ENCODE results near the gene HOXA7. TPM values are rescaled to one million over a fixed set of nuclear protein-coding genes. Genes with fewer than 3 reads are reported as not detected.

The HOXA7 gene
- total and polyA plus RNA-seq, 2 experiments from 2014 or later: 6.6 to 15.8 TPM

GRCh38 chr7:27122077-27122910 is 34.2 kb downstream of the HOXA7 start:
- H3K4me1 ChIP-seq (ENCODE audit: insufficient read depth): no peaks in the 10 kb centered on the region
- H3K27me3 ChIP-seq (replicated peaks; ENCODE audit: insufficient read depth): no peaks in the 10 kb centered on the region
- no peak overlapping the region for H3K27ac ChIP-seq
- TF ChIP-seq EZH2 (IDR thresholded peaks at IDR 0.05; ENCODE audit: insufficient read depth, poor library complexity, severe bottlenecking) (no peak), EZH2phosphoT487 (IDR thresholded peaks at IDR 0.05; ENCODE audit: insufficient read depth, low read depth) (no peak)
- no peak overlapping the region for H3K4me2 ChIP-seq (ENCODE audit: unreplicated experiment)
- WGBS, 2 experiments (ENCODE audit: low coverage in 1 of 2, low lambda C conversion rate in 2 of 2, missing lambda C conversion rate in 2 of 2): 95% methylated on average over 41 to 42 of the region's 42 CpGs
- no peaks in the 10 kb centered on the region for H3K9me2 ChIP-seq (ENCODE audit: insufficient read depth)
- H3K79me2 ChIP-seq (ENCODE audit: insufficient read depth): peaks cover under 1% of the 10 kb centered on the region; the same call in 1 of the 2 replicates
- no peaks in the 10 kb centered on the region for H3K9me3 ChIP-seq (ENCODE audit: low read depth)
- H2AFZ ChIP-seq: no peak overlapping the region
- in situ Hi-C loops (cut with MboI): no loop called here
- no peaks in the 10 kb centered on the region for H3F3A ChIP-seq (ENCODE audit: insufficient read depth)
- H3K4me3 ChIP-seq: no peak overlapping the region
- DNase-seq: no peak
- H3K36me3 ChIP-seq (ENCODE audit: low read depth): no peaks in the 10 kb centered on the region
- no peak overlapping the region for H3K9ac ChIP-seq
- no peaks in the 10 kb centered on the region for H4K20me1 ChIP-seq (ENCODE audit: insufficient read depth)

GRCh38 chr7:27121684-27122076 is 34.8 kb downstream of the HOXA7 start:
- TF ChIP-seq EZH2 (IDR thresholded peaks at IDR 0.05; ENCODE audit: insufficient read depth, poor library complexity, severe bottlenecking) (no peak), EZH2phosphoT487 (IDR thresholded peaks at IDR 0.05; ENCODE audit: insufficient read depth, low read depth) (no peak)
- Histone ChIP-seq H2AFZ (no peak overlapping the region), H3K36me3 (ENCODE audit: low read depth) (no peaks in the 10 kb centered on the region), H3F3A (ENCODE audit: insufficient read depth) (no peaks in the 10 kb centered on the region), H3K9me3 (ENCODE audit: low read depth) (no peaks in the 10 kb centered on the region), H3K4me3 (no peak overlapping the region), H3K4me1 (ENCODE audit: insufficient read depth) (no peaks in the 10 kb centered on the region), H4K20me1 (ENCODE audit: insufficient read depth) (no peaks in the 10 kb centered on the region), H3K4me2 (ENCODE audit: unreplicated experiment) (no peak overlapping the region), H3K27me3 (replicated peaks; ENCODE audit: insufficient read depth) (no peaks in the 10 kb centered on the region), H3K9me2 (ENCODE audit: insufficient read depth) (no peaks in the 10 kb centered on the region), H3K9ac (no peak overlapping the region), H3K27ac (no peak overlapping the region), H3K79me2 (ENCODE audit: insufficient read depth) (no peaks in the 10 kb centered on the region)
- DNase-seq: no peak
- in situ Hi-C loops (cut with MboI): no loop called here
- WGBS, 2 experiments (ENCODE audit: low coverage in 1 of 2, low lambda C conversion rate in 2 of 2, missing lambda C conversion rate in 2 of 2): 97 to 99% methylated on average over 7 of the region's 7 CpGs

GRCh38 chr7:27119412-27119911 is 37.0 kb downstream of the HOXA7 start:
- Histone ChIP-seq H3F3A (ENCODE audit: insufficient read depth) (no peaks in the 10 kb centered on the region), H3K9me2 (ENCODE audit: insufficient read depth) (no peaks in the 10 kb centered on the region), H3K4me1 (ENCODE audit: insufficient read depth) (no peaks in the 10 kb centered on the region), H3K9ac (no peak overlapping the region), H3K27ac (no peak overlapping the region), H3K4me2 (ENCODE audit: unreplicated experiment) (no peak overlapping the region), H3K36me3 (ENCODE audit: low read depth) (no peaks in the 10 kb centered on the region), H4K20me1 (ENCODE audit: insufficient read depth) (no peaks in the 10 kb centered on the region), H3K27me3 (replicated peaks; ENCODE audit: insufficient read depth) (no peaks in the 10 kb centered on the region), H3K9me3 (ENCODE audit: low read depth) (no peaks in the 10 kb centered on the region), H2AFZ (no peak overlapping the region), H3K4me3 (no peak overlapping the region), H3K79me2 (ENCODE audit: insufficient read depth) (no peaks in the 10 kb centered on the region)
- in situ Hi-C loops (cut with MboI): no loop called here
- DNase-seq: no peak
- TF ChIP-seq EZH2 (IDR thresholded peaks at IDR 0.05; ENCODE audit: insufficient read depth, poor library complexity, severe bottlenecking) (no peak), EZH2phosphoT487 (IDR thresholded peaks at IDR 0.05; ENCODE audit: insufficient read depth, low read depth) (no peak)
- 86 to 88% methylated on average over 1 of the region's 1 CpG for WGBS, 2 experiments (ENCODE audit: low coverage in 1 of 2, low lambda C conversion rate in 2 of 2, missing lambda C conversion rate in 2 of 2)

- no peak overlapping the region for H3K4me2 ChIP-seq (ENCODE audit: unreplicated experiment)
- 71 to 88% methylated on average over 3 of the region's 3 CpGs for WGBS, 2 experiments (ENCODE audit: low coverage in 1 of 2, low lambda C conversion rate in 2 of 2, missing lambda C conversion rate in 2 of 2)
These were observed 37.9 kb downstream of the HOXA7 start for GRCh38 chr7:27118580-27118979.

More at GRCh38 chr7:27118580-27118979, 37.9 kb downstream of the HOXA7 start:
- DNase-seq: no peak
- Histone ChIP-seq H3K4me1 (ENCODE audit: insufficient read depth) (no peaks in the 10 kb centered on the region), H3K9me2 (ENCODE audit: insufficient read depth) (no peaks in the 10 kb centered on the region), H2AFZ (no peak overlapping the region), H4K20me1 (ENCODE audit: insufficient read depth) (no peaks in the 10 kb centered on the region), H3K36me3 (ENCODE audit: low read depth) (no peaks in the 10 kb centered on the region), H3K4me3 (no peak overlapping the region), H3K9ac (no peak overlapping the region), H3F3A (ENCODE audit: insufficient read depth) (no peaks in the 10 kb centered on the region), H3K79me2 (ENCODE audit: insufficient read depth) (no peaks in the 10 kb centered on the region), H3K27me3 (replicated peaks; ENCODE audit: insufficient read depth) (no peaks in the 10 kb centered on the region), H3K27ac (no peak overlapping the region), H3K9me3 (ENCODE audit: low read depth) (no peaks in the 10 kb centered on the region)
- in situ Hi-C loops (cut with MboI): no loop called here
- TF ChIP-seq EZH2 (IDR thresholded peaks at IDR 0.05; ENCODE audit: insufficient read depth, poor library complexity, severe bottlenecking) (no peak), EZH2phosphoT487 (IDR thresholded peaks at IDR 0.05; ENCODE audit: insufficient read depth, low read depth) (no peak)
